Measurements from ENCODE around the gene MOK. TPM values are rescaled to one million over a fixed set of nuclear protein-coding genes. Genes with fewer than 3 reads are reported as not detected.
"Not testable (repeated sequence)": the region's sequence is repeated elsewhere in the genome, so short reads cannot be mapped to it uniquely, and the experiment has no call there.

The MOK gene
- total RNA-seq, 3 donors from 2014 or later (not counting 1 experiment from before 2014, with no cell fraction given), result 3.9 to 6.5 (median 4.7) TPM

- Mint-ChIP-seq H3K4me3 (no peak overlapping the region), H3K27ac (no peak overlapping the region), H3K27me3 (ENCODE audit: low read depth in 2 of 2) (no peaks in the 10 kb centered on the region), H3K9me3 (no peaks in the 10 kb centered on the region), H3K36me3 (no peaks in the 10 kb centered on the region), H3K4me1 (no peaks in the 10 kb centered on the region)
- H3K4me3 ChIP-seq (ENCODE audit: low read length), result no peak overlapping the region
- peaks cover 7% of the 10 kb centered on the region for H3K9me3 ChIP-seq (ENCODE audit: control insufficient read depth, insufficient read depth, low read length)
- no peaks in the 10 kb centered on the region for H3K36me3 ChIP-seq (ENCODE audit: control insufficient read depth, insufficient read depth, low read length)
- DNase-seq (no peak), ATAC-seq (no peak)
- H3K4me1 ChIP-seq (ENCODE audit: control insufficient read depth, insufficient read depth, low read length), result no peaks in the 10 kb centered on the region
- H3K27ac ChIP-seq (ENCODE audit: low read length), result no peak overlapping the region
- TF ChIP-seq CTCF (IDR thresholded peaks at IDR 0.05), result no peak
- 90% methylated on average over 8 of the region's 8 CpGs for WGBS (ENCODE audit: insufficient coverage)
- intact Hi-C loops (cut with micrococcal nuclease), result no loop called here
- H3K27me3 ChIP-seq (ENCODE audit: control insufficient read depth, insufficient read depth, low read length), result no peaks in the 10 kb centered on the region
These were observed 56.8 kb downstream of the MOK start for GRCh38 chr14:102248121-102248520.

- H3K36me3 Mint-ChIP-seq, result no peaks in the 10 kb centered on the region
- H3K4me3 Mint-ChIP-seq, result no peak overlapping the region
- no peak overlapping the region for H3K27ac Mint-ChIP-seq
- intact Hi-C loops (cut with micrococcal nuclease), result no loop called here
- TF ChIP-seq CTCF (IDR thresholded peaks at IDR 0.05), result no peak
- H3K9me3 Mint-ChIP-seq, result no peaks in the 10 kb centered on the region
- H3K27me3 ChIP-seq (ENCODE audit: control insufficient read depth, insufficient read depth, low read length), result no peaks in the 10 kb centered on the region
- peaks cover 10% of the 10 kb centered on the region for H3K9me3 ChIP-seq (ENCODE audit: control insufficient read depth, insufficient read depth, low read length)
- no peaks in the 10 kb centered on the region for H3K4me1 ChIP-seq (ENCODE audit: control insufficient read depth, insufficient read depth, low read length)
- no peak for ATAC-seq
- 85% methylated on average over 9 of the region's 9 CpGs for WGBS (ENCODE audit: insufficient coverage)
- no peaks in the 10 kb centered on the region for H3K4me1 Mint-ChIP-seq
- no peaks in the 10 kb centered on the region for H3K27me3 Mint-ChIP-seq (ENCODE audit: low read depth in 2 of 2)
- H3K27ac ChIP-seq (ENCODE audit: low read length), result no peak overlapping the region
- no peaks in the 10 kb centered on the region for H3K36me3 ChIP-seq (ENCODE audit: control insufficient read depth, insufficient read depth, low read length)
- no peak for DNase-seq
- no peak overlapping the region for H3K4me3 ChIP-seq (ENCODE audit: low read length)
These were observed 58.9 kb downstream of the MOK start for GRCh38 chr14:102246071-102246470.

- H3K4me1 ChIP-seq (ENCODE audit: control insufficient read depth, insufficient read depth, low read length); H3K9me3 ChIP-seq (ENCODE audit: control insufficient read depth, insufficient read depth, low read length); H3K27ac ChIP-seq (ENCODE audit: low read length); H3K27ac Mint-ChIP-seq; intact Hi-C loops (cut with micrococcal nuclease); H3K9me3 Mint-ChIP-seq; H3K36me3 ChIP-seq (ENCODE audit: control insufficient read depth, insufficient read depth, low read length); H3K27me3 ChIP-seq (ENCODE audit: control insufficient read depth, insufficient read depth, low read length); H3K4me1 Mint-ChIP-seq; H3K36me3 Mint-ChIP-seq; H3K4me3 Mint-ChIP-seq; ATAC-seq; H3K27me3 Mint-ChIP-seq (ENCODE audit: low read depth in 2 of 2); H3K4me3 ChIP-seq (ENCODE audit: low read length); DNase-seq: not testable (repeated sequence)
- WGBS (ENCODE audit: insufficient coverage), result 98% methylated on average over 4 of the region's 4 CpGs
These were observed 61.2 kb downstream of the MOK start for GRCh38 chr14:102243795-102244194.

GRCh38 chr14:102241147-102241546 lies 63.8 kb downstream of the MOK start:
- H3K36me3 Mint-ChIP-seq, result no peaks in the 10 kb centered on the region
- ATAC-seq (no peak), DNase-seq (no peak)
- Histone ChIP-seq H3K27ac (ENCODE audit: low read length) (no peak overlapping the region), H3K9me3 (ENCODE audit: control insufficient read depth, insufficient read depth, low read length) (peaks cover 10% of the 10 kb centered on the region), H3K4me1 (ENCODE audit: control insufficient read depth, insufficient read depth, low read length) (no peaks in the 10 kb centered on the region), H3K27me3 (ENCODE audit: control insufficient read depth, insufficient read depth, low read length) (no peaks in the 10 kb centered on the region), H3K4me3 (ENCODE audit: low read length) (no peak overlapping the region), H3K36me3 (ENCODE audit: control insufficient read depth, insufficient read depth, low read length) (no peaks in the 10 kb centered on the region)
- no peaks in the 10 kb centered on the region for H3K9me3 Mint-ChIP-seq
- no peak for TF ChIP-seq CTCF (IDR thresholded peaks at IDR 0.05)
- intact Hi-C loops (cut with micrococcal nuclease), result no loop called here
- H3K27ac Mint-ChIP-seq, result no peak overlapping the region
- H3K4me1 Mint-ChIP-seq, result no peaks in the 10 kb centered on the region
- no peak overlapping the region for H3K4me3 Mint-ChIP-seq
- 94% methylated on average over 4 of the region's 4 CpGs for WGBS (ENCODE audit: insufficient coverage)
- peaks cover 0 to 2% of the 10 kb centered on the region in 2 donors for H3K27me3 Mint-ChIP-seq (ENCODE audit: low read depth in 2 of 2)

GRCh38 chr14:102240481-102240880 lies 64.5 kb downstream of the MOK start:
- H3K36me3 Mint-ChIP-seq; H3K27ac ChIP-seq (ENCODE audit: low read length); ATAC-seq; H3K9me3 Mint-ChIP-seq; H3K27me3 ChIP-seq (ENCODE audit: control insufficient read depth, insufficient read depth, low read length); H3K4me1 ChIP-seq (ENCODE audit: control insufficient read depth, insufficient read depth, low read length); H3K27me3 Mint-ChIP-seq (ENCODE audit: low read depth in 2 of 2); H3K9me3 ChIP-seq (ENCODE audit: control insufficient read depth, insufficient read depth, low read length); intact Hi-C loops (cut with micrococcal nuclease); H3K4me1 Mint-ChIP-seq; H3K4me3 ChIP-seq (ENCODE audit: low read length); H3K36me3 ChIP-seq (ENCODE audit: control insufficient read depth, insufficient read depth, low read length); H3K27ac Mint-ChIP-seq; H3K4me3 Mint-ChIP-seq; DNase-seq: not testable (repeated sequence)
- 90% methylated on average over 5 of the region's 5 CpGs for WGBS (ENCODE audit: insufficient coverage)

Data from natural killer cell (primary cell).